Measurements from ENCODE around the gene ALDH16A1. TPM values are rescaled to one million over a fixed set of nuclear protein-coding genes. Genes with fewer than 3 reads are reported as not detected.

The ALDH16A1 gene
- total and polyA plus RNA-seq, 2 of the 4 experiments (the other 2 are of a cell fraction) = 10.4 to 12.9 TPM

- no peak for TF ChIP-seq MAZ (IDR thresholded peaks at IDR 0.05; ENCODE audit: borderline replicate concordance, low read depth, low read length)
- no peak for TF ChIP-seq FOS (IDR thresholded peaks at IDR 0.05; ENCODE audit: low read depth, low read length)
- TF ChIP-seq CEBPB (IDR thresholded peaks at IDR 0.05; ENCODE audit: low read depth, low read length) = no peak
- no peak for TF ChIP-seq RAD21 (IDR thresholded peaks at IDR 0.05; ENCODE audit: low read length)
Measured at GRCh38 chr19:49513746-49514118, 60.7 kb downstream of the ALDH16A1 start (continued).

GRCh38 chr19:49514151-49514550, 61.1 kb downstream of the ALDH16A1 start:
- Histone ChIP-seq H2AK9ac (replicated peaks; ENCODE audit: low read depth, low read length, poor library complexity) (peak overlapping the region; percentile 82), H3K23ac (ENCODE audit: low read depth, low read length) (no peak overlapping the region), H3K79me1 (ENCODE audit: low read depth in 1 of 2, low read length in 2 of 2) (peaks cover 6 to 8% of the 10 kb centered on the region in 2 experiments; a peak in 2 of 4 replicates), H3K27me3 (ENCODE audit: control insufficient read depth, insufficient read depth, low read length) (no peaks in the 10 kb centered on the region), H3K18ac (ENCODE audit: low read depth, low read length) (no peak overlapping the region), H2AK5ac (ENCODE audit: low read depth, low read length) (no peak overlapping the region), H2BK20ac (ENCODE audit: low read depth, low read length) (no peak overlapping the region), H4K8ac (ENCODE audit: low read depth in 2 of 2, low read length in 2 of 2) (no peak overlapping the region), H3K27ac (ENCODE audit: insufficient read depth, low read length) (no peak overlapping the region), H2BK120ac (ENCODE audit: low read depth, low read length) (no peak overlapping the region), H2AFZ (replicated peaks; ENCODE audit: low read length, poor library complexity) (peak overlapping the region; percentile 51), H3K9me1 (ENCODE audit: insufficient read depth, low read length) (0 out of 2 replicates have a peak, but pooled peaks cover 4% of the 10 kb centered on the region), H3K9ac (ENCODE audit: low read depth, low read length) (no peak overlapping the region), H3K4me1 (ENCODE audit: control insufficient read depth, insufficient read depth, low read length) (peaks cover 5% of the 10 kb centered on the region; the same call in 1 of the 2 replicates), H2BK5ac (ENCODE audit: low read depth, low read length, poor library complexity, severe bottlenecking) (no peak overlapping the region), H2BK15ac (ENCODE audit: low read depth, low read length) (no peak overlapping the region), H4K91ac (ENCODE audit: insufficient read depth, low read depth, low read length) (no peak overlapping the region), H3K9me3 (ENCODE audit: control insufficient read depth, insufficient read depth, low read length) (no peaks in the 10 kb centered on the region), H3K36me3 (ENCODE audit: control insufficient read depth, insufficient read depth, low read length) (peaks cover 9% of the 10 kb centered on the region; the same call in 1 of the 2 replicates), H4K20me1 (ENCODE audit: insufficient read depth, low read length) (no peaks in the 10 kb centered on the region), H3K14ac (replicated peaks; ENCODE audit: low read depth, low read length) (no peak overlapping the region), H3K4ac (ENCODE audit: low read depth, low read length) (no peak overlapping the region), H4K5ac (ENCODE audit: low read depth, low read length) (no peak overlapping the region), H3K56ac (ENCODE audit: extremely low read depth, insufficient read depth, low read length) (no peak overlapping the region), H3K4me2 (ENCODE audit: low read depth, low read length) (no peak overlapping the region; the same call in 1 of the 2 replicates), H3K4me3 (ENCODE audit: insufficient read depth, low read depth, low read length) (no peak overlapping the region)
- intact Hi-C loops (cut with micrococcal nuclease) (no loop called here), dilution Hi-C loops (cut with HindIII; ENCODE audit: low sequenced_read_pairs, unreplicated experiment) (no loop called here), in situ Hi-C loops (cut with MboI; ENCODE audit: low sequenced_read_pairs) (no loop called here)
- DNase-seq (no peak), ATAC-seq (ENCODE audit: low read depth) (no peak)
- BruUV-seq (replicated peaks) = no TSS peak
- 88% methylated on average over 18 of the region's 21 CpGs; no CpG with 5 or more reads in 1 of the 2 experiments for WGBS, 2 experiments (ENCODE audit: extremely low coverage in 2 of 2, insufficient read length in 1 of 2)
- ChIA-PET CTCF (interaction anchor here (0.7 kb wide), 1 partner anchor 56 kb away, joined by 3 read pairs; no protein-coding TSS in a partner anchor), POLR2A (ENCODE audit: unreplicated experiment) (interaction anchor here (0.6 to 1.0 kb wide), 2 partner anchors 26 to 117 kb away, joined by 3 read pairs; no protein-coding TSS in a partner anchor)
- TF ChIP-seq MXI1 (IDR thresholded peaks at IDR 0.05; ENCODE audit: borderline replicate concordance, low read depth, low read length) = no peak
- TF ChIP-seq CHD1 (IDR thresholded peaks at IDR 0.05; ENCODE audit: low read depth, low read length) = no peak
- TF ChIP-seq NFE2L2 (IDR thresholded peaks at IDR 0.05; ENCODE audit: low read depth, low read length) = no peak
- no peak for TF ChIP-seq CEBPB (IDR thresholded peaks at IDR 0.05; ENCODE audit: low read depth, low read length)
- TF ChIP-seq RFX5 (IDR thresholded peaks at IDR 0.05; ENCODE audit: low read depth, low read length) = no peak
- TF ChIP-seq USF2 (IDR thresholded peaks at IDR 0.05; ENCODE audit: low read depth, low read length) = no peak
- no peak for TF ChIP-seq RAD21 (IDR thresholded peaks at IDR 0.05; ENCODE audit: low read length)
- TF ChIP-seq MAZ (IDR thresholded peaks at IDR 0.05; ENCODE audit: borderline replicate concordance, low read depth, low read length) = no peak
- no peak for TF ChIP-seq MAFK (IDR thresholded peaks at IDR 0.05; ENCODE audit: low read depth, low read length)
- no peak for TF ChIP-seq RCOR1 (IDR thresholded peaks at IDR 0.05; ENCODE audit: insufficient replicate concordance, low read length)
- TF ChIP-seq CTCF (conservative IDR thresholded peaks at IDR 0.05; ENCODE audit: low read depth, low read length) = no peak
- no peak for TF ChIP-seq ELK1 (IDR thresholded peaks at IDR 0.05; ENCODE audit: borderline replicate concordance, low read depth, low read length)

Data from IMR-90 (cell line).